DMS 273 (cell line): Measurements from ENCODE around the gene PPM1F.

ENCODE experiments used
- DNase-seq: peaks from one replicate; lab custom pipeline; 2025; ENCODE audit not compliant: unreplicated experiment; lab: John Stamatoyannopoulos, UW

The PPM1F gene

GRCh38 chr22:21952586-21953571 is at the start of gene PPM1F:
PPM1F (minus strand) TSS chr22:21952848; CDS start chr22:21946048, 6,800 bp downstream.
- peak; percentile 88 for DNase-seq

GRCh38 chr22:22001664-22002525 is 49.2 kb upstream of the PPM1F start:
- DNase-seq = no peak

GRCh38 chr22:21998595-21999247 is 46.1 kb upstream of the PPM1F start:
- DNase-seq = no peak

- DNase-seq = no peak
Observed at GRCh38 chr22:21996175-21996720, 43.6 kb upstream of the PPM1F start.

GRCh38 chr22:21995660-21996059 is 43.0 kb upstream of the PPM1F start:
- DNase-seq = no peak

- no peak for DNase-seq
Observed at GRCh38 chr22:21994881-21995444, 42.3 kb upstream of the PPM1F start.

GRCh38 chr22:21992593-21993237 is 40.1 kb upstream of the PPM1F start:
- no peak for DNase-seq

- DNase-seq = no peak
Observed at GRCh38 chr22:21991774-21992173, 39.1 kb upstream of the PPM1F start.

- DNase-seq = no peak
Observed at GRCh38 chr22:21991304-21991596, 38.6 kb upstream of the PPM1F start.

- DNase-seq = no peak
Observed at GRCh38 chr22:21990445-21991303, 38.0 kb upstream of the PPM1F start.

GRCh38 chr22:21989049-21989448 is 36.4 kb upstream of the PPM1F start:
- no peak for DNase-seq

GRCh38 chr22:21985214-21985613 is 32.6 kb upstream of the PPM1F start:
- DNase-seq = no peak

GRCh38 chr22:21984793-21985192 is 32.1 kb upstream of the PPM1F start:
- DNase-seq = peak; percentile 13

GRCh38 chr22:21982338-21982965 is 29.8 kb upstream of the PPM1F start, which contains the start of gene TOP3B:
TOP3B (minus strand) TSS chr22:21982787; CDS start chr22:21975709, 7,078 bp downstream.
- DNase-seq = peak; percentile 89

- DNase-seq = no peak
Observed at GRCh38 chr22:21981874-21982273, 29.2 kb upstream of the PPM1F start.

GRCh38 chr22:21980547-21980946 is 27.9 kb upstream of the PPM1F start:
- no peak for DNase-seq

GRCh38 chr22:21978564-21979386 is 26.1 kb upstream of the PPM1F start:
- no peak for DNase-seq

- no peak for DNase-seq
Observed at GRCh38 chr22:21977814-21978213, 25.2 kb upstream of the PPM1F start.
